Neural progenitor cell (in vitro differentiated cells): ENCODE measurements around the gene SSBP2.

Experiments used
- EZH2 ChIP-seq: fragments of 200-600 bp; sonication (generic); IDR thresholded peaks from 2 replicates; pipeline ENCODE4 v1.6.1; 2017; ENCODE audit warnings: antibody characterized with exemption, mild to moderate bottlenecking, moderate library complexity
- EZH2phosphoT487 ChIP-seq: fragments of 200-600 bp; sonication (generic); IDR thresholded peaks from 2 replicates; pipeline ENCODE4 v1.6.1; 2017; ENCODE audit warnings: antibody characterized with exemption
- TF ChIP-seq, protein P1 (sequence below): fragments of 200-600 bp; sonication (generic); IDR thresholded peaks from 2 replicates; pipeline ENCODE4 v1.5.1; 2017; ENCODE audit warnings: antibody characterized with exemption, mild to moderate bottlenecking

DNA sequence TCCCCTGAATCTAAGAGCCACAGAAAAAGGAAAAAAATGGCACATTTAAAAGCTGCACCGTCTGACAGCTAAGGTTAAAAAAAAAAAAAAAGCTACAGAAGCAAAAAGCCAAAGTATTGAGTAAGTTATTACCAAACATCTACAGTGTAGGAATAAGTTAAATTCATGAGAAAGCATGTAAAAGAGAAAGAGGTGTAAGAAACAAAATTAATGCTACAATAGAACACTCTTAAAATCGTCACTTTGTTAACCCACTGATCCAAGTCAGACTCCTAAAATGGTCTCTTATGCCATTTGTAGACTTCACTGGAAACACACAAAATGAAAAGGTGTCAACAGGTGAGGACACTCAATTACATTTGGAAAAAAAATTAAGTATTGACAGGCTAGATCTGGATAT is 120.2 kb downstream of the SSBP2 start:
- TF ChIP-seq, protein P1, sequence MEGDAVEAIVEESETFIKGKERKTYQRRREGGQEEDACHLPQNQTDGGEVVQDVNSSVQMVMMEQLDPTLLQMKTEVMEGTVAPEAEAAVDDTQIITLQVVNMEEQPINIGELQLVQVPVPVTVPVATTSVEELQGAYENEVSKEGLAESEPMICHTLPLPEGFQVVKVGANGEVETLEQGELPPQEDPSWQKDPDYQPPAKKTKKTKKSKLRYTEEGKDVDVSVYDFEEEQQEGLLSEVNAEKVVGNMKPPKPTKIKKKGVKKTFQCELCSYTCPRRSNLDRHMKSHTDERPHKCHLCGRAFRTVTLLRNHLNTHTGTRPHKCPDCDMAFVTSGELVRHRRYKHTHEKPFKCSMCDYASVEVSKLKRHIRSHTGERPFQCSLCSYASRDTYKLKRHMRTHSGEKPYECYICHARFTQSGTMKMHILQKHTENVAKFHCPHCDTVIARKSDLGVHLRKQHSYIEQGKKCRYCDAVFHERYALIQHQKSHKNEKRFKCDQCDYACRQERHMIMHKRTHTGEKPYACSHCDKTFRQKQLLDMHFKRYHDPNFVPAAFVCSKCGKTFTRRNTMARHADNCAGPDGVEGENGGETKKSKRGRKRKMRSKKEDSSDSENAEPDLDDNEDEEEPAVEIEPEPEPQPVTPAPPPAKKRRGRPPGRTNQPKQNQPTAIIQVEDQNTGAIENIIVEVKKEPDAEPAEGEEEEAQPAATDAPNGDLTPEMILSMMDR = no peak
- no peak for TF ChIP-seq EZH2
- no peak for TF ChIP-seq EZH2phosphoT487
